HCT116 (cell line): ENCODE results near the gene USP2. TPM values are rescaled to one million over a fixed set of nuclear protein-coding genes. Genes with fewer than 3 reads are reported as not detected.

Source experiments
- ATAC-seq: fragments of 200-7000 bp; cut with Tn5 transposase; 2 replicates; pipeline ENCODE4 v1.9.1; 2020; ENCODE audit warnings: mild to moderate bottlenecking, moderate library complexity
- BruUV-seq: library from RNA; stranded (reverse); fragments of 400-500 nt; replicated peaks from 2 replicates; lab custom pipeline; 2021; lab: Mats Ljungman, UMichigan
- CTCF ChIA-PET: fragments of 300-600 bp; sonication (Branson Sonifier 250); formaldehyde crosslinking; loops from one replicate; lab custom pipeline; 2021; ENCODE audit warnings: antibody characterized with exemption; lab: Charles Lee
- POLR2A ChIA-PET: fragments of 300-600, 350-600 bp; sonication (Branson Sonifier 250); formaldehyde crosslinking; loops from one replicate; lab custom pipeline; 2021; ENCODE audit warnings: antibody characterized with exemption; lab: Charles Lee
- RAD21 ChIA-PET, 2 experiments: fragments of 300-600 bp; sonication (Branson Sonifier 250); formaldehyde crosslinking; loops; one replicate each; lab custom pipeline; 2023; ENCODE audit warnings: low total read pairs in 2 of 2; ENCODE audit not compliant: uncharacterized antibody in 2 of 2, unreplicated experiment in 2 of 2, low non-redundant PET in 1 of 2; lab: Charles Lee
- DNase-seq: peaks from one replicate; pipeline ENCODE4 v3.0.0-alpha.2; 2010; ENCODE audit warnings: low read depth, low spot score
- H2AFZ ChIP-seq: fragments of 200-600 bp; shearing (Covaris generic), sonication (generic); 2 replicates; pipeline ENCODE4 v1.6.1; 2017; ENCODE audit warnings: low read depth, mixed run types, mixed read lengths, antibody characterized with exemption, low read length; ENCODE audit not compliant: poor library complexity, severe bottlenecking
- H3K27ac ChIP-seq: 2 replicates; pipeline ENCODE4 v1.5.1; 2012; ENCODE audit warnings: low read depth, low read length
- H3K27me3 ChIP-seq: fragments of 200-600 bp; sonication (generic); 2 replicates; pipeline ENCODE4 v1.6.1; 2016; ENCODE audit warnings: mixed run types, low read length, mixed read lengths; ENCODE audit not compliant: insufficient read depth
- H3K36me3 ChIP-seq, 2 experiments: fragments of 200-500 bp in 1 of 2; fragments of 200-600 bp in 1 of 2; sonication (Bioruptor generic) in 1 of 2; sonication (generic) in 1 of 2; 2 replicates each; pipeline versions ENCODE4 v1.5.1 to v1.6.1; 2014 to 2016; ENCODE audit warnings: low read length in 2 of 2, inconsistent platforms in 1 of 2, mixed read lengths in 1 of 2, mixed run types in 1 of 2; ENCODE audit not compliant: insufficient read depth in 2 of 2, control insufficient read depth in 1 of 2
- H3K4me1 ChIP-seq, 2 experiments: fragments of 200-600 bp in 1 of 2; sonication (generic) in 1 of 2; 2 replicates each; pipeline versions ENCODE4 v1.5.1 to v1.6.1; 2012 to 2017; ENCODE audit warnings: low read length in 2 of 2, inconsistent platforms in 1 of 2, mild to moderate bottlenecking in 1 of 2, mixed read lengths in 1 of 2, mixed run types in 1 of 2, moderate library complexity in 1 of 2; ENCODE audit not compliant: insufficient read depth in 2 of 2, control insufficient read depth in 1 of 2
- H3K4me2 ChIP-seq: fragments of 200-600 bp; sonication (generic); 2 replicates; pipeline ENCODE4 v1.6.1; 2017; ENCODE audit warnings: mixed run types, low read length, mixed read lengths
- H3K4me3 ChIP-seq, 2 experiments: fragments of 200-600 bp in 1 of 2; sonication (generic) in 1 of 2; replicated peaks in 1 of 2; 2 replicates each; pipeline ENCODE4 v1.5.1; 2011 to 2016; ENCODE audit warnings: low read length in 2 of 2, control low read depth in 1 of 2, low read depth in 1 of 2, mild to moderate bottlenecking in 1 of 2, mixed read lengths in 1 of 2, mixed run types in 1 of 2
- H3K79me2 ChIP-seq: fragments of 200-600 bp; sonication (generic); 2 replicates; pipeline ENCODE4 v1.6.1; 2017; ENCODE audit warnings: mild to moderate bottlenecking, mixed run types, low read length, moderate library complexity, mixed read lengths; ENCODE audit not compliant: insufficient read depth
- H3K9ac ChIP-seq: fragments of 200-600 bp; sonication (generic); 2 replicates; pipeline ENCODE4 v1.6.1; 2016; ENCODE audit warnings: low read length, mixed read lengths
- H3K9me2 ChIP-seq: fragments of 200-600 bp; sonication (generic), shearing (Covaris generic); 2 replicates; pipeline ENCODE4 v1.6.1; 2017; ENCODE audit warnings: mixed run types, mild to moderate bottlenecking, moderate library complexity; ENCODE audit not compliant: insufficient read depth
- H3K9me3 ChIP-seq, 2 experiments: fragments of 200-500 bp in 1 of 2; fragments of 200-600 bp in 1 of 2; sonication (Bioruptor generic) in 1 of 2; sonication (generic) in 1 of 2; 2 replicates each; pipeline ENCODE4 v1.6.1; 2014 to 2017; ENCODE audit warnings: low read length in 2 of 2, mixed read lengths in 2 of 2, inconsistent platforms in 1 of 2, low read depth in 1 of 2, mild to moderate bottlenecking in 1 of 2, mixed run types in 1 of 2, moderate library complexity in 1 of 2; ENCODE audit not compliant: control insufficient read depth in 1 of 2, insufficient read depth in 1 of 2
- H4K20me1 ChIP-seq: fragments of 200-600 bp; sonication (generic), shearing (Covaris generic); 2 replicates; pipeline ENCODE4 v1.6.1; 2017; ENCODE audit warnings: mixed run types, mild to moderate bottlenecking, moderate library complexity; ENCODE audit not compliant: insufficient read depth
- CEBPB ChIP-seq: IDR thresholded peaks from 2 replicates; pipeline ENCODE4 v1.6.1; 2012; ENCODE audit warnings: low read depth
- CTCF ChIP-seq, 3 experiments: fragments of 200-600 bp in 1 of 3; sonication (generic) in 1 of 3; IDR thresholded peaks in 2 of 3; conservative IDR thresholded peaks in 1 of 3; 2 replicates each; pipeline ENCODE4 v1.5.1; 2012 to 2017; ENCODE audit warnings: low read depth in 2 of 3, low read length in 2 of 3, antibody characterized with exemption in 1 of 3, borderline replicate concordance in 1 of 3, control low read depth in 1 of 3, mild to moderate bottlenecking in 1 of 3, mixed read lengths in 1 of 3, mixed run types in 1 of 3, moderate library complexity in 1 of 3; ENCODE audit not compliant: insufficient read depth in 1 of 3
- EGR1 ChIP-seq: IDR thresholded peaks from 2 replicates; pipeline ENCODE4 v1.6.1; 2012; ENCODE audit warnings: low read depth
- ELF1 ChIP-seq: IDR thresholded peaks from 2 replicates; pipeline ENCODE4 v1.6.1; 2012; ENCODE audit warnings: low read depth, borderline replicate concordance
- EZH2 ChIP-seq: fragments of 200-600 bp; sonication (generic); IDR thresholded peaks from 2 replicates; pipeline ENCODE4 v1.6.1; 2017; ENCODE audit warnings: antibody characterized with exemption, mixed run types
- FOSL1 ChIP-seq: IDR thresholded peaks from 2 replicates; pipeline ENCODE4 v1.6.1; 2012; ENCODE audit warnings: low read depth
- JUND ChIP-seq: IDR thresholded peaks from 2 replicates; pipeline ENCODE4 v1.6.1; 2012
- MAX ChIP-seq: IDR thresholded peaks from 2 replicates; pipeline ENCODE4 v1.6.1; 2012
- POLR2A ChIP-seq: IDR thresholded peaks from 2 replicates; pipeline ENCODE4 v1.7.0; 2011; ENCODE audit warnings: borderline replicate concordance; ENCODE audit not compliant: insufficient read depth, insufficient read length; ENCODE audit errors: extremely low read depth
- POLR2AphosphoS5 ChIP-seq: IDR thresholded peaks from 2 replicates; pipeline ENCODE4 v1.6.1; 2011; ENCODE audit warnings: mild to moderate bottlenecking, low read depth, low read length, moderate library complexity
- RAD21 ChIP-seq: IDR thresholded peaks from 2 replicates; pipeline ENCODE4 v1.6.1; 2012; ENCODE audit warnings: low read depth, mild to moderate bottlenecking
- REST ChIP-seq: IDR thresholded peaks from 2 replicates; pipeline ENCODE4 v1.6.1; 2012; ENCODE audit warnings: low read depth
- SIN3A ChIP-seq: IDR thresholded peaks from 2 replicates; pipeline ENCODE4 v1.6.1; 2012; ENCODE audit warnings: low read depth
- SP1 ChIP-seq: IDR thresholded peaks from 2 replicates; pipeline ENCODE4 v1.6.1; 2012; ENCODE audit warnings: low read depth
- SRF ChIP-seq: IDR thresholded peaks from 2 replicates; pipeline ENCODE4 v1.6.1; 2012; ENCODE audit warnings: low read depth
- TCF7L2 ChIP-seq: IDR thresholded peaks from 2 replicates; pipeline ENCODE4 v1.7.0; 2011; ENCODE audit warnings: borderline replicate concordance, inconsistent platforms; ENCODE audit not compliant: insufficient read depth, insufficient read length; ENCODE audit errors: extremely low read depth
- YY1 ChIP-seq: IDR thresholded peaks from 2 replicates; pipeline ENCODE4 v1.6.1; 2011; ENCODE audit warnings: low read length, low read depth, moderate library complexity, mild to moderate bottlenecking; ENCODE audit not compliant: insufficient replicate concordance; ENCODE audit errors: extremely low read depth
- ZFX ChIP-seq: fragments of 450-650 bp; IDR thresholded peaks from 2 replicates; pipeline ENCODE4 v1.6.1; 2017
- ZNF274 ChIP-seq: fragments of 200-500 bp; sonication (Bioruptor generic); IDR thresholded peaks from 2 replicates; pipeline ENCODE4 v1.6.1; 2014; ENCODE audit warnings: mild to moderate bottlenecking, low read depth, low read length, inconsistent platforms
- intact Hi-C: fragments of 100-400 bp; cut with micrococcal nuclease; formaldehyde crosslinking; loops from 2 replicates; pipeline ENCODE4 v1.10.0; 2022
- total RNA-seq: library from RNA; stranded (reverse); gene quantifications from one replicate; pipeline ENCODE4 v1.2.1, GENCODE V29; 2021; ENCODE audit not compliant: unreplicated experiment

Gene USP2
- total RNA-seq, 1 experiment from 2014 or later = 5.0 TPM

- TF ChIP-seq CTCF (IDR thresholded peaks at IDR 0.05 in 2 of 3, conservative IDR thresholded peaks at IDR 0.05 in 1 of 3; ENCODE audit: borderline replicate concordance in 1 of 3, insufficient read depth in 1 of 3, low read depth in 2 of 3, low read length in 2 of 3) = no peak
- no peak for TF ChIP-seq SRF
- no peak for TF ChIP-seq EGR1
- TF ChIP-seq POLR2A = no peak
- no peak for TF ChIP-seq RAD21
- TF ChIP-seq EZH2 = no peak
- TF ChIP-seq ZNF274 = no peak
These were observed 30.3 kb downstream of the USP2 start (continued) for GRCh38 chr11:119351232-119351631.

- H3K9me2 ChIP-seq = no peaks in the 10 kb centered on the region
- RAD21 ChIA-PET = no interaction called here
- H2AFZ ChIP-seq = no peak overlapping the region
- BruUV-seq = no TSS peak
- CTCF ChIA-PET = interaction anchor here (1.1 to 1.7 kb wide), 2 partner anchors 10 to 12 kb away, joined by 4 to 5 read pairs; no protein-coding TSS in a partner anchor
- H3K4me3 ChIP-seq = no peak overlapping the region
- H3K79me2 ChIP-seq = no peaks in the 10 kb centered on the region
- no peaks in the 10 kb centered on the region for H3K27me3 ChIP-seq
- H3K27ac ChIP-seq = no peak overlapping the region
- H3K9ac ChIP-seq = no peak overlapping the region
- peaks cover 4% of the 10 kb centered on the region in 2 experiments; a peak in 2 of 4 replicates for H3K4me1 ChIP-seq
- H3K4me2 ChIP-seq = no peak overlapping the region
- intact Hi-C loops = no loop called here
- no peaks in the 10 kb centered on the region for H4K20me1 ChIP-seq
- 0 out of 2 replicates have a peak, but pooled peaks have one; percentile 13 for ATAC-seq
- DNase-seq = no peak
- no peaks in the 10 kb centered on the region for H3K36me3 ChIP-seq
- H3K9me3 ChIP-seq = no peaks in the 10 kb centered on the region
- POLR2A ChIA-PET = no interaction called here
- TF ChIP-seq ZFX = no peak
- no peak for TF ChIP-seq EZH2
- TF ChIP-seq MAX = no peak
- TF ChIP-seq ZNF274 = no peak
- no peak for TF ChIP-seq REST
- no peak for TF ChIP-seq SP1
- TF ChIP-seq YY1 = no peak
- TF ChIP-seq EGR1 = no peak
- no peak for TF ChIP-seq FOSL1
- TF ChIP-seq ELF1 = no peak
- no peak for TF ChIP-seq POLR2AphosphoS5
- no peak for TF ChIP-seq JUND
- TF ChIP-seq CEBPB = no peak
- no peak for TF ChIP-seq SIN3A
- TF ChIP-seq CTCF (IDR thresholded peaks at IDR 0.05 in 2 of 3, conservative IDR thresholded peaks at IDR 0.05 in 1 of 3; ENCODE audit: borderline replicate concordance in 1 of 3, insufficient read depth in 1 of 3, low read depth in 2 of 3, low read length in 2 of 3) = no peak
- no peak for TF ChIP-seq TCF7L2
- TF ChIP-seq RAD21 = no peak
These were observed 31.2 kb downstream of the USP2 start for GRCh38 chr11:119350302-119350701.
